Measurements from ENCODE around the gene CDH26. TPM values are rescaled to one million over a fixed set of nuclear protein-coding genes. Genes with fewer than 3 reads are reported as not detected.

The CDH26 gene
- total RNA-seq, 1 experiment from 2014 or later = 0.21 TPM

DNA sequence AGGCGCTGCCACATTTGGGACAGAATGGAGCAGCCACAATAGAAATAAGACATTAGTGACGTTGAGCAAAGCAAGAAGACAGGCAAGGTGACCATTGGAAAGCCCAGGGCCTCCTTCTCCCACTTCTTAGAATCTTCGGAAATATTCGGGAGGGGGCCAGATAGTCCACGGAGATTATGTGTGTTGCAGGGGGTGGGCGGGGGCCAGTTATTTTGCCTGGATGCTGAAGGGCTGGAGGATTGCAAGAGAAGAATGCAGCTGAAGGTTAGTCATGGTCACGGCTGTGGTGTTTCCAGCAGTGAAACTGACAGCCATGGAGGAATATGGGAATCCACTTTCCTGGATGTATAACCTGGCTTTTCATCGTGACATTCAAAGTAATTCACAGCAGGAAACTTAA is 88.6 kb downstream of the CDH26 start:
- no peak for DNase-seq (ENCODE audit: low spot score)

DNA sequence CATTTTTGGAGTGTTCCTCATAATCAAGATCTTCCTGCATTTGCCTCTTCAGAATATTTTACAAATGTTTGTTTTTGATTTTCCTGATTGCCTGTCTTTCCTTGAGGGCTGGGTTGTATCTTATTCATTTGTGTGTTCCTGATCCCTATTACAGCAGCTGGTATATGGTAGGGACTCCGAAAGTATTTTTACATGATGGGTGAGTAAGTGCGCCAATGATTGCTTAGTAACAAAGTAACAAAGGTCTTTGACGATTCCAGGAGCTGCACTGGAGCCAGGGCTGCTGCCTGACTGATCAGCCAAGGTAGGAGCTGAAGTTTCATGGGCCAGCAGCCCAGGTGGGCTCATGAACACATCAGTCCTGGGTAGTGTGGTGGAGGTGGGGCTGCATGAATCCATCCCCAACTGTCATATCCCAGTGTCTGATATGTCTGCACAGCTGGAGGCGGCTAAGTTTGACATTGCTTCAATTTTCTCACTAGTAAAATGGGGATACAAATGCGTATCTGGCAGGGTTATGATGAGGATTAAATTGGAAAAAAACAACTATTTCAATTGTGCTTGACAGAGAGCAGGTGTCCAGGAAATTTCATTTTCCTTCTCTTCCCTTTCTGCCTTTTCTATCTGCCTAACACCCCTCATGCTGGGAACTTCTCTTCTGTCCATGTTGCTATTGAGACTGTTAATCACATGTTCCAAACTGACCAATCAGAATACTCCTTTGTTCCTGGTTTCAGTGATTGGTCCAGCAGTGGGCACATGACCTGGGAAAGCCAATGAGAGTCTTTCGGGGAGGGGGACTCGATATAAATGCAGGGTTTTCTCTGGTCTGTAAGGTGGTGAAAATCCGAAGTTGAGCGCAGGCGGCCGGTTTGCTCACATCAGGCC is 90.7 kb downstream of the CDH26 start:
- DNase-seq (ENCODE audit: low spot score) = no peak

DNA sequence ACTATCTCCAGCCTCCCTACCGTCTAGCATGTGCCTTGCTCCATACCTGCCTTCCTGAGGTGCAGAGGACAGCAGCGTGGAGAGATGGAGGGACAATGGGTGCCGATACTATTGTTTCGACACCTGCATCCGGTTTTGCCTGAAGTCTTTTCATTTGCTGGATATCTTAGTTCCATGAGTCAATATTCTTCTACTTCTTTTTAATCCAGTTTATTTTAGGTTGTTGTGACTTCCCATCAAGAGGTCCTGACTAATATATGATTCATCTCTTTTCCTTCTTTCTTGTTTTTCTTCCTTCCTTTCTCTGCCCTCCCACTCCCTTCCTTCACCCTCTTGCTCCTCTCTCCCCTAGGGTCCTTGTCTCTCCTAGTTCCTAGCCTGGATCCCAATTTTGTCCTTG is 91.4 kb downstream of the CDH26 start:
- no peak for DNase-seq (ENCODE audit: low spot score)

DNA sequence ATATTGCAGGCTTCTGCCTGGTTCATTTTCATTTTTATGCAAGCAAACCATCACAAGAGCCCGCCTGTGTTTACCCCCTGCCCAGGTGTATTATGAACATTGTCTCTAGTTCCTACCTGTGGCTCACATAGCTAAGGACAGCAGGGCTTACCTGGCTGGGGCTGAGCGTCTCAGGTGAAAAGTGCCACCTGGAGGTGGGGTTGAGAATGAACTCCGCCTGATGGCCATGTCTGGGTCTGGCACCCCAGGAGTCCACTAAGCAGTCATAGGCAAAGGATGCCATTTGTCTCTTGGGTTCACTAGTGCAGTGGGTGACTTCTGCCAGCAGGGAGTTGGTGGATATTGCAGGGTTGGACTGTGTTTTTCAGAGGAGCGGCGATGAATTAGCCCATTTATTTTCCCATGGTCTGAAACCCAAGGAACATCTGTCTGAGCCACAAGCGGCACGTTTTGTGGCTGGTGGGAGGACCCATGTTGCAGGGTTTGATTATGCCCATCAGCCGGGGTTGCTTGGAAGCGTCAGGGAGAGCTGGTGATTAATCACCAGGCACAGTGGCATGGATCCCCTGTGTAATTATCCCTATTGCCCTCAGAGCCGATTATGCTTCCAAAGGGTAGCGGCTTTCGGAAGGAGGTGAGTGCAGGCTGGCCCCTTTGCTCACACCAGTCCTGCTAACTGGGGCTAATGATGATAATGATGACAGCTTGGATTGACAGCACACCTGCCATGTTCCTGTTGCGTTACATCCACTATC is 92.1 kb downstream of the CDH26 start:
- DNase-seq (ENCODE audit: low spot score) = no peak

DNA sequence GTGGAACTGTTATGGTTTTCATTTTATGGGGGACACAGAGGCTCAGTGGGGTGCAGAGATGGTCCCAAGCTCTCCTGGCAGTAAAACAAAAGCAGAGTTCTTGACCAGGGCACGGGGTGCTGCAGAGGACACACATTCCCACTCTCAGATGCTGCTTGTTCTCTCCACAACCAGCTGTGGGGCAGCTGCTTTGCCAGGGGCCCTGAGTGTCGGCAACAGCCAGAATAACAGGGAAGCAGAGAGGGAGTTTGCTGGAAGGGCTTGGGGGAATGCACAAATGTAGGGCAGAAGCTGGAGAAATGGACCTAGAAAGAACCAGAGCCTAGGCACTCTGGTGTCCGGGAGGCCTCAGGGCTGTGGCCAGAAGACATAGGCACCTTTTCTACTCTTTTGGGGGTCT is 93.7 kb downstream of the CDH26 start:
- no peak for DNase-seq (ENCODE audit: low spot score)

DNA sequence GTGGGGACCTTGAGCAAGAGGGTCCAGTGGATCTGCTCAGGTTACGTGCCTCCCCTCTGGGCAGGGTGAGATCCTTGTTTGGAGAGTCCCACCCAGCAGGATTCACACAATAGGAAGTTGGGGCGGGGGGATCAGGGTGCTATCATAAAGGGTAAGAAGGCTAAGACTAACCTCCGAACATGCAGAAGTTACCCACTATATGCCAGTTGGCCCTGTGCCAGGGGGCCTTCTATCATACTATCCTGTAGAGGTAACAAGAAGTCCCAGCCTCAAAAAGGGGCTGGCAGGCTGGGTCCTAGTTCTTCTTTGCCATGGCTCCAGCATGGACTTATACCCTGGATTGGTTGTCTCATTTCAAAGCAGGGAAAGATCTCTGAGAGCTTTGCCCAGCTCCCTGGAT is 94.1 kb downstream of the CDH26 start:
- DNase-seq (ENCODE audit: low spot score) = no peak

DNA sequence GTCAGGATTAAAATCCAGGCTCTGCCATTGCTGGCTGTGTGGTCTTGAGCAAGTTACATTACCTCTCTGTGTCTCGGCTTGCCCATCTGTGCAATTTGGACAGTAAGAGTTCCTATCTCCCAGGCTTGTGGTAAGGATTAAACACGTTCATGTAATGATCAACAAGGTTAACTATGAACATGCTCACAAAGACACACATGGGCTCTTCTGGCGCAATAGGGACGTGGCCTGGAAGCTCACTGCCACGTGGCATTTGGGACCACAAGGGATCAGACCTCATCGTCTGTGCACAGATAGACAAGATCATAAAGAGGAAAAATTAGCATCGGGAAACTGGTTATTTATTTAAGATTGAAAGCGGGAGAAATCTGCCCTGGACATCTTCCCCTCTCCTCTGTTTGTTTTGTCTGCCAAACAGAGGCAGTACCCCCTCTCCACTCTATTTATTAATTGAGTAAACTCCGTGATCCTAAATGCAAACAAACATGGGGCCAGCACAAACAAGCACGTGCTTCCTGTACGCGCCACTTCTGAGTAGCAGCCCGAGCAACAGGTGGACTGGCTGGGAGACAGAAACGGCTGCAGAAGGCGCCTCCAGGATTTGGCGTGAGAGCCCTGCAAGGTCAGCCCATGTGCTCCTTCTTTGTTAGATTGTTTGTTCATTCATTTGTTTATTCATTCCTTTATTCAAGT is 95.0 kb downstream of the CDH26 start:
- no peak for DNase-seq (ENCODE audit: low spot score)

DNA sequence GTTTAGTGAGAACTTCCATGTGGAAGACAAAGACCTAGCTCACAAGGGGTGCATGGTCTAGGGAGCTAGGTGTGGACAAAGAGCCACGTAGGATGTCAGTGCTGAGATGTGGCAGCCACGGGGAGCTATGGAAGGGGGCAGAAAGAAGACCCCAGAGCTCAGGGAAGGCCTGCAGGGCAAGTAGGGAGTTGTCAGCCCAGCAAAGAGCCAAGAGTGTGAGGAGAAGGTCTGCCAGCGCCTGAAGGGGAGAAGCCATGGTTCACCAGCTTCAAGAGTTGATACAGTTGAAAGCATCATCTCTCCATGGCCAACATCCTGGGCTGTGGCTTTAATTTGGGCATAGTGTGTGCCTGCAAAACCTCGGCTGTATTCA is 95.6 kb downstream of the CDH26 start:
- no peak for DNase-seq (ENCODE audit: low spot score)

DNA sequence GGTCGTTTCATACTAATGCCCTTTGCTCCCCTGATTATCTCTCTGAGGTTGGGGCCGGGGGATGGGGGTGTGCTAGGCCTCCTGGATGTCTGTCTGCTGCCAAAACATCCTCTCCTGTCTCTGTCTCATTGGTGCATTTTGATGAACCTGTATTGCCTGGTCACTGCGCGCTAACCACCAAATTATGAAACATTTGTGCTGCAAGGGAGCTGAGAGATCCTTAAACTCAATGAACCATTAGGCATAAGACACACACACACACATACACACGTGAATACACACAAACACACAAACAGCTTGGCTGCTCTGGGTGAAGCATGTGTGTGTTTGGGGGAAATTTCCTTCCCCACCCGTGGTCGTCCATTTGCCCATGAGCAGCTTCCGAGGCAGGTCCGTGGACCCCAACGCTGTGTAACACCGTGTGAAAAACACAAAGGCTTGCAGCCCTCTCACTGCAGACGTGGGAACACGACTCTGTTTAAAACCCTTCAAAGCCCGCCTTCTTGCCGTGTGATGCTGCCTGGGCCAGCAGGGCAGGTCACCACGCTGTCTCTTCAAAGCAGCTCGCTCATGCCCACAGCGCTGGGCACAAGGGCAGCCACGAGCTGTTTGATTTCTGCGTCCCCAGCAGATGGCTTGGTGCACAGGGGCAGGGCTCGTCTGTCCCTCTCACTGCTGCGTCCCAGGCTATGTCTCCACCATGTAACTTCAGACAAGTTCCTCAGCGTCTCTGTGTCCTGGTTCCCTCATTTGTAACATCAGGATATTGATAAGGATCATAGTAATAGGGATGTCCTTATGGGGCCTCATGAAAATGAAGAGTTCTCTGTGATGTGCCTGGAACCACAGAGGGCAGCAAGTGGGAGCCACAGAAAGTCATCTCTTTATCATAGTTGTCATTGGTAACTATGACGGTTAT is 96.8 kb downstream of the CDH26 start:
- DNase-seq (ENCODE audit: low spot score) = no peak

DNA sequence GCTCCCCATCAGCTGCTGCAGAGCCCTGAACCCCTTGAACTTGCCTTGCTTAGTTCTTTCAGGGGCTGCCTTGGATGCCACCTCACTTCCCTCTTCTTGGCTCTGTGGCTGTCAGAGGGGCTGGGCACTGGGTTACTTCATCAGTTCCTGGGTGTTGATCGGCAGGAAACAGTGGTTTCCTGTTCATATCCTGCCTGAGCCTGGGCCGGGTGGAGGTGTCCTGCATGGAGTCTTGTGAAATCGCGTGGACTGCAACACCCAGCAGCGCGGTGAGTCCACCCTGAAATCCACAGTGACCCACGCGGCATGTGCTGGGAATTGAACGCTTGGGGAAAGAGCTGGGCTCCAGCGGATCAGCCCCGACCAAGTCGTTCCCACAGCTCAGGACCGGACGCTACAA is 97.5 kb downstream of the CDH26 start:
- no peak for DNase-seq (ENCODE audit: low spot score)

DNA sequence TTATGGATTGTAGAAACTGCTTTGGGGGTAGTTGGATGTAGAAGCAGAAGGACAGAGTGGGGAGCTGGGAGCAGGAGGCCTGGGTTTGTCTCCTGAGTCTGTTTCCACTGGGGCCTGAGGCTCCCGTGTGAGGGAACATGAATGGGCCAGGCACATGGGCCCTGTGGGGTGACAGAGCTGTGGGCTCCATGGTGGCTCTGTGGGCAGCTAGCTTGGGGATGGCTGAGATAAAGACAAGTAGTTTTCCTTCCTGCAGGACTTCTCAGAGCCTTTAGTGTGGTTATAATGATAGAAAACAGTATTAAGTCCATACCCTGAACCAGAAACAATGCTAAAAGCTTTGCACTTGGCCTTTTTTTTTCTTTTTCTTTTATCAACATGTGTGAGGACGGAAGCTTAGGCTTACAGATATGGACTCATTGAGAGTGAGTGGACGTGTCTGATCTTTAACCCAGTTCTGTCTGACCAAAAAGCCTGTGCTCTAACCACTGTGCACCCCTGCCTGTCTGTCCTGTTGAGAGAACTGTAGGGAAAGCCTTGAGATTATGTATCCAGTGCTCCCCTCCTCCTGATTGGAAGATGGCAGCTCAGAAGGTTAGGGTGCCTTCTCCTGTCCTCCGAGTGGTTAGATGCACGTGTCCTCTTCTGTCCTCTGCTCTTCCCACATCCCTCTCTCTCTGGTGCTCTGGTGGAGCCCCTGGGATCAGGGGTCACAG is 98.3 kb downstream of the CDH26 start:
- no peak for DNase-seq (ENCODE audit: low spot score)

DNA sequence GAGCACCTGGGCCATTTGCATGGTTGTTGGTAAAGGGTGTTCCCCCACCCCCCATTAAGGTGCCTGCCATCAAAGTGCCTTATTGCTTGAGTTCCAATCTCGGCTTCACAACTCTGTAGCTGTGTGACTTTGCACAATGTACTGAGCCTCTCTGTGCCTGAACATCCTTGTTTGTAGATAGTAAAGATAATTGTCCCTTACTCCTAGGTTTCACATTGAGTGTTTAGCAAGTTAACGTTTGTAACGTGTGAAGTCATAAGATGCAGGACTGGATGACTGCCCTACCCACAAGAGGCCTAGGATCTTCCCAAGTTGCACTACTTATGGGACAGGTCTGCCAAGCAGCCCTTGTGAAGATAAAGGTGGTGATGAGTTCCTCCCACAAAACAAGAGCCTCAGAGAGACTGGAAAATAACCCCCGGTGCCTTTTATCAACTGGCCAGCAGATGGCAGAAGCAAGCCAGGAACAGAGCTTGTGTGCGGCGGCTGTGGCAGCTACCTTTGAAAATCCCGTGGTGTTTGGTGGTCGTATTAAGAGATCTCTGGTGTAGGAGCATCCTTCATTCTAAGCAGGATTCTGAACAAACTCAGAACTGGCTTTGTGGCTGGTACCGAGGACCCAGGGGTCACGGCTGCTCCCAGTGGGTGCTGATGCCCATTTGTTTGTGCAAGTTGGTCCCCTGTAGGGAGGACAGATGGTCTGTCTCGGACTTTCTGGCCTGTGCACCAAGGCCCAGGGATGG is 99.1 kb downstream of the CDH26 start:
- DNase-seq (ENCODE audit: low spot score) = peak; percentile 49

DNA sequence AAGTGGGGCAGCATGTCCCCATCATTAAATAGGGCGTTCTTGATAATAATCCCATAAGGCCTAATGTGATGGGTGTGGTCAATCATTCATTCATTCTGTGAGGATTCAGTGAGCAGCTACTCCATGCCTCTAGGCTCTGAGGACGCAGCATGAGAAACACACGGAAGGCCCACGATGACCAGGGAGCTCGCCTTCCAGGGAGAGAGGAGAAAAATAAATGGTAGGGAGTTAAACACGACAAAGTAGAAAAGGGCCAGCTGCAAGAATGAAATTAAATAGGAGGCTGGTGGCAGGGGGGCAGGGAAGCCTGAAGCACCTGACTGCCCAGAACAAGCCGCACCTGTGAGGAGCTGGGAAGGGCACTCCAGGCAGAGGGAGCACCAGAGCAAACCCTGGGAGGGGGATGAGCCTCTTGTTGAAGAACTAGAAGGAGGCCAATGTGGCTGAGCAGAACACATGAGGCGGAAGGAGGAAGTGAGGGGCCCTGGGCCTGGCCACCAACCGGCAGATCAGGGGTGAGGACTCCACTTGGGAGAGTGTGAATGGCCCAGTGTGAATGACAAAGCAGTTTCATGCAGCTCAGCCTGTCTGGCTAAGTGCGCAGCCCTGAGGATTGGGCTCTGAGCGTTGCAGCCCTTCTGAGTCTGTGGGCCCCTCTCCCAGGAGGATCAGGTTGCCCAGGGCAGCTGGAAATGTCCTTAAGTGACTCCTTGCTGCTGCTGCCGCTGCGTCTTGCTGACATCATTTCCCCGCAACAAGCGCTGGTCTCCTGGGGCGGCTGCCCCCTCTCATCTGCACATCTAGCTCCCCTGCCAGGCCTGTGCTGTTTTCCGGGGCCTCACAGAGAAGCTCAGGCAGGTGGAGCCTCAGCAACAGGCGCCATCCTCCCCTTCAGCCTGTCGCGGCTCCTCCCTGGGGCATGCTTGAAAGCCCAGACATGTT is 99.9 kb downstream of the CDH26 start:
- DNase-seq (ENCODE audit: low spot score) = peak; percentile 69

DNA sequence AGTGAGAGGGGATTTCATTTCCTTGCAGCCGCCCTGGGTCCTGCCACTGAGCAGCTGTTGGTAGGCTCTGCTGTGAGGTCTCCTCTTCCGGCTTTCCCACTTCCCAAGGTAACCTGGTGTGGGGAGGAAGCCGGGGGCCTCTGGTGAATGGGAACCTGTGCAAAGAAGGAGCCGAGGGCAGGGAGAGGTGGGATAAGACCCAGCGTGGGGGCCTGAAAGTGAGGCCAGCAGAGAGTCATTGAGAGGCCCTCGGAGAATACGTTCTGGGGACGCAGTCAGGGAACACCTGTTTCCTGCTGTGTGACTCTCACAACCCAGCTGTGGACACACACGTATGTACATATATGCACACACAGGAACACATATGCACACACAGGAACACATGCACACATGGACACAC is 100.7 kb downstream of the CDH26 start:
- no peak for DNase-seq (ENCODE audit: low spot score)

DNA sequence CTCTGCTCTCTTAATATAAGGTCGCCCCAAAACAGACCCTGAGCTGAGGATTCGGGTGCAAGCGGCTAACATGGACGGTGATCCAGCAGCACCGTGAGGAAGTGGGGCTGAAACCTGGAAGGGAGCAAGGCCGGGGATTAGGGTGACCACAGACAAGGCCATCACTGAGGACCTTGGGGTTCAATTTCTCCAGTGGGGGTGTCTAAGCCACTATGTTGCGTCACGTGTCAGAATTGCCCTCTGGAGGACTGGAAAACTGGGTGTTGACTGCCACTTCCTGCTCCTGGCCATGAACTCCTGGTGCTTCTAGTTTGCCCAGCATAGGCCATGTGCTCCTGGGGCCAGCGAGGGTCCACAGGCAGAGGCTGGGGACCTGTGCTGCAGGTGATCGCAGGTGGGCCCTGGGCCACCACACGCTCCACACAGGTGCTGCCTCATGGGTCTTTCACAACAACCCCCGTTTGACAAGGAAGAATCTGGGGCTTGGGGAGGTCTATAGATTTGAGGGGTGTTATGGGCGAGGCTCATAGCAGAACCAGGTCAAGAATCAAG is 101.9 kb downstream of the CDH26 start:
- DNase-seq (ENCODE audit: low spot score) = no peak

DNA sequence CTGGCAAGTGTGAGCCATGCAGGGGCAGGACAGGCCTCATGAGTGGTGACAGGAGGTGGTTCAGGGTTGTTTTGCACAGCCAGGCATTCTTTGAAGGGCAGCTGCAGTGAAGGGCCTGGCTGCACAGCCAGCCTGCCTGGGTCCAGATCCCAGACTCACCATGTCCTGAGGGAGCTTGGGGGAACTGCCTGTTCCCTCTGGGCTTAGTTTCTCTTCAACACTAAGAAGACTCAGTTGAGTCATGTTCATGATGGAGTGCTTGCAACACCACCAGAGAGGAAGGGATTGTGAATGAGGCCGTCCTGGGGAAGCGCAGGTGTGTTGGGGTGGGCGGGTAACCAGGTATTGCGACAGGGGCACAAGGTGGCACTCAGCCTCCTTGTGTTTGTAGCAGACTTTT is 102.4 kb downstream of the CDH26 start:
- DNase-seq (ENCODE audit: low spot score) = no peak

DNA sequence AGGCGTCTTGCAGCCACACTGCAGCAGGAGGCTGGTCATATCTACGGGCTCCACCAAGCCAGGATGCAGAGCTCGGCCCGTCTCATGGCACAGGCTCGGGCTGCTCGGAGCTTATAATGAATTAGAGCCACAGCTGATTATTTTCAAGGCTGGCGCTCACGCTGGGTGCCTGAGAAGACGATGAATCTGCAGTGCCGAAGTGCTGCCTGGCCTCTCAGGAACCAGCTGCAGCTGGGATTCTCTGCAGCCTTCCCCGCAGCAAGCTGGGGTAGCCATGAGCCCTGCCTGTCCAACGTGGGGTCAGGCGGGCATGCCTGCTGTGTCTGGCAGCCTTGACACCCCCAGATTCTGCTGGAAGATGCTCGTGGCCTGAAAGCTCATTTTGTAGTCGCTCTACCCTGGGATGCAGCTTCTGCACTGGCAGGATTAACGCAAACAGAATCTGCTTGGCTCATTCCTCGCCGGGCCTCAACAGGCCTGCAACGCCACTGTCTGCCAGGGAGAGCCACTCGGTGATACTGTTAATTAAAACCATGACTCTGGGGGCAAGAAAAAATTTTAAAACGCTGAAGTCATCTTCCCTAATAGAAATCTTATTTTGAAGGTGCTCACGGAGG is 104.3 kb downstream of the CDH26 start:
- DNase-seq (ENCODE audit: low spot score) = no peak

DNA sequence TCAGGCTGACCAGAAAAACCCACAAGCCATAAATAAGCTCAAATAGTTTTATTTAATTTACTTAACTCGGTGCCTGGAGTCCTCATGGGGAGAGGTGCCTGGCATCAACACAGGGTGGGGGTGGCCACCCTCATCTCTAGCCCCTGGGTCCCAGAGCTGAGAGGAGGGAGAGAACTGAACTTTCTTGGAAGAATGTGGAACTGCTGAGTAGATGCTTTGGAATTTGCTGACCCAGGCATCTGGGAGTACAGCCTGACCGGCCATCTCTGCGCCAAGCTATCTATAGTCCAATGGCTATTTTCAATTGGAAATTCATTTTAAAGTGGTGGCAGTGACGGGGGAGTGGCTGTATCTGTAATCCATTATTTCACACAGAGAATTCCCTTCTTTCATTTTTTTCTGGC is 104.8 kb downstream of the CDH26 start:
- DNase-seq (ENCODE audit: low spot score) = peak; percentile 49
